Breast epithelium (tissue), 3 donors: ENCODE data around the gene BMX.

ENCODE experiments used
- POLR2A ChIP-seq: fragments of 450-650 bp; IDR thresholded peaks from one replicate; pipeline ENCODE4 v1.6.1; 2016; ENCODE audit warnings: antibody characterized with exemption, mild to moderate bottlenecking, moderate library complexity
- POLR2AphosphoS5 ChIP-seq, 3 donors: sonication (generic); formaldehyde crosslinking; IDR thresholded peaks; one replicate each; pipeline ENCODE4 v1.6.1; 2017; ENCODE audit warnings: antibody characterized with exemption in 3 of 3
- TF ChIP-seq, protein P1 (sequence below), 3 donors: fragments of 450-650 bp; IDR thresholded peaks; one replicate each; pipeline ENCODE4 v1.5.1; 2016 to 2017; ENCODE audit warnings: antibody characterized with exemption in 3 of 3, mild to moderate bottlenecking in 3 of 3, moderate library complexity in 3 of 3

GRCh38 chrX:15507005-15507404 is 6.4 kb downstream of the BMX start:
- TF ChIP-seq, protein P1, sequence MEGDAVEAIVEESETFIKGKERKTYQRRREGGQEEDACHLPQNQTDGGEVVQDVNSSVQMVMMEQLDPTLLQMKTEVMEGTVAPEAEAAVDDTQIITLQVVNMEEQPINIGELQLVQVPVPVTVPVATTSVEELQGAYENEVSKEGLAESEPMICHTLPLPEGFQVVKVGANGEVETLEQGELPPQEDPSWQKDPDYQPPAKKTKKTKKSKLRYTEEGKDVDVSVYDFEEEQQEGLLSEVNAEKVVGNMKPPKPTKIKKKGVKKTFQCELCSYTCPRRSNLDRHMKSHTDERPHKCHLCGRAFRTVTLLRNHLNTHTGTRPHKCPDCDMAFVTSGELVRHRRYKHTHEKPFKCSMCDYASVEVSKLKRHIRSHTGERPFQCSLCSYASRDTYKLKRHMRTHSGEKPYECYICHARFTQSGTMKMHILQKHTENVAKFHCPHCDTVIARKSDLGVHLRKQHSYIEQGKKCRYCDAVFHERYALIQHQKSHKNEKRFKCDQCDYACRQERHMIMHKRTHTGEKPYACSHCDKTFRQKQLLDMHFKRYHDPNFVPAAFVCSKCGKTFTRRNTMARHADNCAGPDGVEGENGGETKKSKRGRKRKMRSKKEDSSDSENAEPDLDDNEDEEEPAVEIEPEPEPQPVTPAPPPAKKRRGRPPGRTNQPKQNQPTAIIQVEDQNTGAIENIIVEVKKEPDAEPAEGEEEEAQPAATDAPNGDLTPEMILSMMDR (IDR thresholded peaks at IDR 0.05), result no peak
- TF ChIP-seq POLR2AphosphoS5 (IDR thresholded peaks at IDR 0.05), result no peak
- TF ChIP-seq POLR2A, result no peak
